HCEC 1CT (cell line): ENCODE results near the gene GDF2.

Experiments
- DNase-seq: peaks from one replicate; pipeline ENCODE4 v3.0.0-alpha.2; 2017

Gene GDF2

GRCh38 chr10:47356708-47357107 lies 34.5 kb downstream of the GDF2 start:
- DNase-seq, result no peak

- DNase-seq, result no peak
Measured at GRCh38 chr10:47357131-47357582, 34.9 kb downstream of the GDF2 start.

GRCh38 chr10:47357911-47358310 lies 35.7 kb downstream of the GDF2 start:
- DNase-seq, result no peak

GRCh38 chr10:47358457-47358856 lies 36.2 kb downstream of the GDF2 start:
- no peak for DNase-seq

GRCh38 chr10:47359101-47359500 lies 36.8 kb downstream of the GDF2 start:
- DNase-seq, result no peak

GRCh38 chr10:47359626-47360418 lies 37.6 kb downstream of the GDF2 start:
- DNase-seq, result no peak

- no peak for DNase-seq
Measured at GRCh38 chr10:47360419-47361040, 38.3 kb downstream of the GDF2 start.

- peak; percentile 8 for DNase-seq
Measured at GRCh38 chr10:47361293-47361692, 39.0 kb downstream of the GDF2 start.

GRCh38 chr10:47362199-47362598 lies 39.9 kb downstream of the GDF2 start:
- no peak for DNase-seq

GRCh38 chr10:47363781-47364180 lies 41.5 kb downstream of the GDF2 start:
- DNase-seq, result no peak

- DNase-seq, result no peak
Measured at GRCh38 chr10:47364366-47364765, 42.1 kb downstream of the GDF2 start.

GRCh38 chr10:47364911-47365310 lies 42.7 kb downstream of the GDF2 start:
- no peak for DNase-seq

GRCh38 chr10:47365431-47366180 lies 43.4 kb downstream of the GDF2 start:
- no peak for DNase-seq

- DNase-seq, result no peak
Measured at GRCh38 chr10:47366181-47366631, 44.0 kb downstream of the GDF2 start.

GRCh38 chr10:47366731-47367460 lies 44.6 kb downstream of the GDF2 start:
- DNase-seq, result no peak

GRCh38 chr10:47367646-47368045 lies 45.4 kb downstream of the GDF2 start:
- no peak for DNase-seq

GRCh38 chr10:47368431-47369180 lies 46.4 kb downstream of the GDF2 start:
- no peak for DNase-seq

- DNase-seq, result no peak
Measured at GRCh38 chr10:47369251-47369894, 47.1 kb downstream of the GDF2 start.

GRCh38 chr10:47370015-47370767 lies 47.9 kb downstream of the GDF2 start:
- DNase-seq, result no peak

- DNase-seq, result no peak
Measured at GRCh38 chr10:47370878-47371277, 48.6 kb downstream of the GDF2 start.
